NCI-H1417 (cell line): Measurements from ENCODE around the gene LSMEM2.

ENCODE experiments used
- DNase-seq, 3 experiments: peaks; one replicate each; lab custom pipeline; 2025; lab: John Stamatoyannopoulos, UW

LSMEM2 gene

DNA sequence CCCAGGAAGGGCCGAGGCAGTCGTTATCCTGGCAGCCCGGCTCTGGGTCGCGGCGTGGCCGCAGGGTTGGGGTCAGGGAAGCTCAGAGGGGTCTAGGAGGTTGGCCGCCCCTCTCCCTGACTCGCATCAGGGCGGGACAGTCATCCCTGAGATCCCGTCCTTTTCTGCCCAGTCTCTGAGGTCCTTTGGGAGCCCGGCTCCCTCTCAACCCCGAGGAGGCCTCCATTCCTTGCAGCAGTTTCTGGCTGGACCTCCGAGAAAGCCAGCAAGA lies 43.2 kb downstream of the LSMEM2 start:
- no peak for DNase-seq

DNA sequence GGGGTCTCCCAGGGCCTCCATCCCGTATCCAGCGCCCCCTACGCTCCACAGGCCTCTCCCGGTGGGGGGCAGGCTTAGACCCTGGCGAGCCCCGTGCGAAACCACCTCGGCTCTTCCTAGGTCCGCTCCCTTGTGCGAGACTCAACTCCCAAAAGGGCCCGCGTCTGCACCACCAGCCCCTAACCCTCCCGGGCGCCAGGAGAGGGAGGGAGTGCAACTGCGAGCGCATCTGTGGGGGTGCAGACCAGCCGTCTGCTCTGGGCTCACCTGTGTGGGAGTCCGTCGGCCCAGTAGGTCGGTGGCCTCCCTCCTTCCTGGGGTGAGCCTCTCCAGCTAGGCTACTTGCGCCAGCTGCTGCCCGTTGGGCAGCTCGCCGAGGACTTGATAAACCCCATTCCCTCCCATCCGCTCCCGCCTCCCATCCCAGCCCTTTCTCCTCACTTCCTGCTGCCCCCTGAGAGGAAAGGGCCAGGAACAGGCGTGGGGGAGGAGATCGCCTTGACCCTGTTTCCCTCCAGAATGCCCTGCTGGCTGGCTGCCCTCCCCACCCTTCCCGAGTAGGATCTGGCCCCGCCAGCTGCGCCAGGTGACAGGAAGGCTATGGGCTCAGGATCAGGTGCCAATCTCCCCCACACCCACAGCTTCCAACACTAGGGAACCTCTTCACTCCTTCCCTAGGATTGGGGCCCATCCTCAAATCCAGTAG lies 43.7 kb downstream of the LSMEM2 start, which contains the start of gene HYAL2:
Gene HYAL2, minus strand, starts transcription at position 360 of the 706 bp plus-strand sequence. CDS start 2,256 bp downstream, outside the sequence.
- DNase-seq: peak in 2 of 3 experiments; percentile 46 to 61

GRCh38 chr3:50323092-50323600 lies 44.3 kb downstream of the LSMEM2 start:
- DNase-seq: peak in 1 of 3 experiments; percentile 34

DNA sequence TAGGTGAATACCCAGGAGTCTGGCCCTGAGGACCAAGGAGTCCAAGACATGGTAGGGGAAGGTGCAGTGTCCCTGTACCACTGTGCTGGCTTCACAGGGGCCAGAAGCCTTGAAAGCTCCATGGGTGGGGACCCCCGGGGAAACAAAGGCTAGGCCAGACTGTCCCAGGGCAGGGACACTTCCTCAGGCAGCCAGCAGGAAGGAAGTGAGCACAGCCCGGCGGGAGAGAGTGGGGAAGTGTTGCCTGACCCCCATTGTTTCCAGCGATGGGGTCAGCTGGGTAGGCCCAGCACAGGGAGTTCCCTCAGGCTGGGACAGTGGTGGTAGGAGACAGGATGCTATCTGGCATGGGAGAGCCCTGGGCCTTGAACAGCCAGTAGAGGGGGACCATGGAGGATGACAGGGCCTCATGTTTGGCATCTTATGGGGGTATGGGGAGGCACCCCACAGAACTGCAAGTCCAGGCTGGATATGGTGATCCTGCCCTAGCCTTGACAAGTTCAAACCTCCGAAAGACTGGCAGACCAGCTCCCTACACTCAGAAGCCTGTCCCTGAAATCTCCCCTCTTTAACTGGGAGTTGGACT lies 44.8 kb downstream of the LSMEM2 start:
- no peak for DNase-seq

DNA sequence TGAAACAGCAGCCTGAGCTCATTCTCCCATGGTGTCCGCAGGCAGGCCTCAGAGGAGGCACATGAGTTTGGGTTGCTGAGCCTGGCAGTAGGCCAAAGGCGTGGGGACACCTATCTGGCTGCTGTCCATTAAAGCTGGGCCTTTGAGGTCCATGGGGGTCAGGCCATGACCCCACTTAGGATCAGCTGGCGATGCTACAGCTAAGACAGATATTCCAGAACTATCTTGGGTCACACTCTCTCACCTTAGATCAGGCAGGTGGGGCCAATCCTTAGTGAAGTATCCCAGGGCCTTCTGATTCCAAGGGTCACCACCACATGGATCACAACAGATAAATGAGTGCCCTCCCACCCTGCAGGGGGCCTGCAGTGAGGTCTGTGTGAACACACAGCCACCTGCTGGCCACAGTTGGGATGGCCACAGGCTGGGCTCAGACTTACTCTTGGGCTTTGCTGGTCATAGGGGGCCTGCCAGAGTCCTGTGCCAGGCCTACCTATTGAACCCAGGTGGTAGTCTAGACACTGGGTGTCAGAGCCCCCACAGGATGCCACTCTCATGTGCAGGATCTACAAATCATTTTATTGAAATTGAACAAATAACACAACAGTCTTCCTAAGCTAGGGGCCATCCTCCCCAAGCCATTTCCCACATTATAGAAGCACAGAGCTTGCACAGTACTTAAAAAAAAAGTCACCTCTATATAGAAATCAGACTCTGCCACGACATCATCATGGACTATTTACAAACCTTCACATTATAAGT lies 45.6 kb downstream of the LSMEM2 start:
- DNase-seq: peak; percentile 27 to 65 (median 40)

DNA sequence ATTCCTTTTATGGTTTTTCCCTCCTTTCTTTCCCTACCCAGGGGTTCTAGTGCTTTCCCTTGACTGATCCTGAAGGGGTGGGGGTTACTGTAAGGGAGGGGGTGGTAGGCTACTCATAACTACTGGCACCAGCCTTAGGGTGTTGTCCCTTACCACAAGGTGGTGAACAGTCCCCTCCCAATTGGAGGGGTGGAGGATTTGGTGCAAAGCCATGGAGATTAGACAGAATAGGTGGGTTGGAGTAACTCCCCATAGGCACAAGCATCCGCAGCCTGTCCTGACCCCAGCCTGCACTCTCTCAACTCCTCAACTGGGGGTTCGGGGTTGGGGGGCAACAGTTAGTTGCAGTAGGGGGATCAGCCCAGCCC lies 46.2 kb downstream of the LSMEM2 start:
- DNase-seq: no peak

DNA sequence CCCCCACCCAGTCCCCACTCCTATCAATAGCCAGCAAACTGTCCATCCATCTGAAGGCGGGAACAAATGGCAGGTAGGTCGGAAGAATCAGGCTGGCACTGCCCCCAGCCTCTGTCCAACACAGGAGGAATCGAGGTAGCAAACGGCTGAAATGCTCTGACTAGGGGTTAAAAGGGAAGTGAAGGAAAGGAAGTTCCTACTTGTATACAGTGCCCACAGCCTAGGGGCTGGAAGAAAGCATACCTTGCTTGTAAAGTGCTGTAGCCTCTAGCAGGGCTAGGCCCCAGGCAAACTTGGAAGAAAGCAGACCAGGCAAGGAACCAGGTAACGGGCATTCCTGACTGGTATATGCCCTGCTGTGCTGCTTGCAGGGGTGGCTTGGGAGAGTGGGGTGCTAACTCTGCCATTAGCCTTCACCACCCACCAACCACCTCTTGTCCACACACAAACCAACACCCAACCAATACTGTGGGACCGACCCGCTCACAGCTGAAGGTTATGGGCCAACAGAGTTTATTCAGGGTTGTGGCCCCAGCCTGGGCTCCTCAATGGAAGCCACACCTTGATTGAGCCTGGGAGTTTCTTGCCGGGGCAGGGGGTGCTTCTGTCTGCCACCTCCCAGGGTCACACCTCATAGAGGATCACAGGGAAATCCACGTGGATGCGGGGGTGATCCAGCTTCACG lies 46.8 kb downstream of the LSMEM2 start:
- no peak for DNase-seq

- no peak for DNase-seq
These were observed 47.3 kb downstream of the LSMEM2 start for GRCh38 chr3:50326182-50326541.

- DNase-seq: no peak
These were observed 48.2 kb downstream of the LSMEM2 start for GRCh38 chr3:50327129-50327528.

DNA sequence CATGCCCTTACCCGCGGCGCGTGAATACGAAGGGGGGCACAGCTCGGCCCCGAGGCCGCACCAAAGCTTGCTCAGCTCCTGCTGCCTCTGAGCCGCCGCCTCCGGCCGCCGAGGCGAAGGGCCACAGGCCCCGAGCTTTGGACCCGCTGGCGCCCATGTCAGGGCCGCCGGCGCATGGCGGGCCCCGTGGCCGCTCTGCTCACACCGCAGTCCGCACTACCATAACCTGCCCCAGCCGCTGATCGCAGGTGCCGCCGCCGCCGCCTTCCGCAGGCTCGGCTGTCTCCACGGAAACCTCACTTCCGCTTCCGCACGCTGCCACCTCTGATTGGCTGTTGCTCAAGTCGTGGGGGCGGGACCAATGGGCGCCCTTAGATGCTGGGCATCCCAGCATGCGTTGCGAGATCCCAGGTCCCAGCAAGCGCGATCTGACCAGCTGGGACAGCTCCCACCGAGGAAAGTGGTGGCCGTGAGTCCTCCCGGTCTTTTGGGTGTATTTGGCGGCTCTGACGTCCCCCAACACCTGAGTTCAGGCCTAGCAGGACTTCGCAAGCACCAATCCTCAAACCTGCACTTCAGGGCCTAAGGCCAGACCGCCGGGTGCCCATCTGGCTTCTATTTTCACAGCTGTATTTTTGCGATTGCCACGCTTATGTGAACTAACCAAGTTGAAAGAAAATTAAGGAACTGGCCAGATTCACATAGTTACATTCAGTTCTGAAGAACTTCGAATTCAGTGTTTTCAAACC lies 49.2 kb downstream of the LSMEM2 start, which contains the start of gene TUSC2:
Gene TUSC2, minus strand, starts transcription at position 281 of the 749 bp plus-strand sequence. Its CDS starts 124 bp downstream, at position 157.
- DNase-seq: peak; percentile 91 to 95 (median 93)

- DNase-seq: no peak
These were observed 51.4 kb downstream of the LSMEM2 start for GRCh38 chr3:50330330-50330729.

DNA sequence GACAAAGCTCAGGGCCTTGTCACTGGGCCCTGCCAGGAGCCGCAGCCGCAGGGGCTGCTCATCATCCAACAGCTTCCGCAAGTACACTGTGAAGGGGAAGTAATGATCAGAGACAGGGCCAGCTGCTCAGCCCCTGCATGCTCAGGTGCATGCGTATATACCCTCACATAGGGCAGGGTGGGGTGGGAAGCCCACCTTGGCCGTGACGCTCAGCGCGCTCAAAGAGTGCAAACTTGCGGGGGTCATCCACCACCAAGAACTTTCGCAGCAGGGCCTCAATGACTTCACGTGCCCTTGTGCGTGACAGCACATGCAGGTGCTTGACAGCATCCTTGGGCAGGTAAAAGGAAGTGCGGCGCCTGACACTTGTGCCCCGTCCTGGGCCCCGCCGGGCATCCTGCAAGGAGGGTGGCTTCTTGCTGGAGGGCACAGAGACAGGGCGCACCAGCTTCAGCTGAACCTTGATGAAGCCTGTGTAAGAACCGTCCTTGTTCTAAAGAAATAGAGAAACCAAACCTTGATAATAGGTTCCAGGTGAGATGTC lies 52.5 kb downstream of the LSMEM2 start:
- DNase-seq: no peak

DNA sequence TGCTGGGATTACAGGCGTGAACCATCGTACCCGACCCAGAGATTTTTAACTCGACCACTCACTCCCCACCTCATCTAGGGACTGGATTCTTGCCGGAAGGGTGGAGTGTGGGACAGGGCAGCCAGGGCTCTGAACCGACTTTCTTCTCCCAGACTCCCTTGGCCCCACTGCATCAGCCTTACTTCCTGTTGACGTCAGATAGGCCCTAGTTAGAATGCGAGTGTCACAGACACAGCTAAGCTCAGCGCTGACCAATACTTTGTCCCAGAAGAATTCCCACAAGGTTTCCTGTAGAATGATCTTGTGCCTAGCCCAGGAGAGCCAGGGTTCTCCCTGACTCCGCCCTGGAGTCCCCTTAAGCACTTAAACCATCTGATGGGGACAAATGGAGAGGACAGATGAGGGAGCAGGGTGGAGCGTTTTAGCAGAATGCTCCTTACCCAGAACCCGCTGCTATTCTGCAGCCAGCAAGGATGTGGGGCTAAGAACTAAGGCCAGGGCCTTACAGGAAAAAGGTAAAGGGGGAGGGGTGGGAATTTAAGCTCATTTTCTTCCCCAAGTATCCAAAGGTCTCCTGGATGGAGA lies 54.9 kb downstream of the LSMEM2 start:
- no peak for DNase-seq

DNA sequence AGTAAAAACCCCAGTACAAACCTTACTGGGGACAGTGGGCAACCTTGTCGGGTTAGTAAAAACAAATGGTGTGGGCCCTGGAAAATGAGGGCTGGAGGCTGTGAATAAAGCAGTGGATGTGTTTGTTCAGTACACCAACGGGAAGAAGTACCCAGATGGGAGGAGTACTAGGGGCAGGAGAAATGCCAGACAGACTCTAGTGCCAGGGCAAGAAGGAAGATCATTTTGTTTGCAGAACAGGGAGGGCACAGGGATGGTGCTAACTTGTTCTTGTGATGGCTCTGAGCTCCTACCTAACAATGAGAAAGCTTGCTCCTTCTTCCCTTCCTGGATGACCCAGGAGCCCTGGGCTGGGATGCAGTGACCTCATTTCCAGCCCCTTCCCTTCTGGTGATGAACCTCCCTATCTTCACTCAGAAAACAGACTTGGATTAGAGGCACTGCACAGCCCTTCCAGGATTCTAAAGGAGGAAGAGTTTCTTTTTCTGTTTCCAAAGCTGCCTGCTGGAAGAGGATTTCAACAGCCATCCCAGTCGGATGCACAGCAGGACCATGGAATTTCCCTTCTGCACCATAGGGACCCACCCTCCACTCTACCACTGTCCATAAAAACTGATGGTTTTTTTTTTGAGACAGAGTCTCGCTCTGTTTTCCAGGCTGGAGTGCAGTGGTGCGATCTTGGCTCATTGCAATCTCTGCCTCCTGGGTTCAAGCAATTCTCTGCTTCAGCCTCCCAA lies 55.6 kb downstream of the LSMEM2 start:
- DNase-seq: no peak

GRCh38 chr3:50336452-50337174 lies 57.7 kb downstream of the LSMEM2 start:
- DNase-seq: peak in 1 of 3 experiments; percentile 49

DNA sequence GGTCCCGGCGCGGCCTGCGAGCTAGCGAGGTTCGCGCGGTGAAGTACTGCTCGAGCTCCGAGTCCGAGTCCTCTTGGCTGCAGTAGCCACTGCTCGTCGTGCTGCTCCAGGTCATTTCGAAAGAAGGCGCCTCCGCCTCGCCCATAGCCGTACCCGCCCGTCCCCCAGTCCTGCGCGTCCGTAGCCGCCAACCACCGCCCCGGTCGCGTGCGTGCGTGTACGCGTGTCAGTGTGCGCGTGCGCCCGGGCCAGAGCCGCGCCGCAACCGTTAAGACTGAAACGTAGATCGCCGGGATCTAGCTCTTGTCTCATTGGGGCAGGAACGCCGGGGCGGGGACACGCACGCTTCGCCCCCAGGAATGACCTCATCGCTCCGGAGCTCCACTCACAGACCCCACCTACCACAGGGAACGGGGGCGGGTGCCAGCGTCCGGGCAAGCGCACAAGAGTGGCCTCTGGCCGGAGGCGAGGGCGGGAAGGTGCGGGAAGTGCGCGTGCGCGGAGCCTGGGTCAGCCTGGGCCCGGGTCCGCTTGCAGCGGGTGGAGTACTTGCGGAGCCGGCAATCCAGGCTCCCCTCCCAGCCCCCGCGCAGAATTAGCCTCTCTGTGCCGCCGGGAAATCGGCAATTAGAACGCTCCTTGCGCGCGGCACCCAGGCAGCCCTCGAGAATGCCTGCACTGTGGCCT lies 58.4 kb downstream of the LSMEM2 start:
- DNase-seq: peak; percentile 93 to 98 (median 95)
